OCI-LY3 (cell line): ENCODE results near the gene MAN1A1.
"Not testable (repeated sequence)": the region's sequence is repeated elsewhere in the genome, so short reads cannot be mapped to it uniquely, and the experiment has no call there.

Experiments used
- H2AFZ ChIP-seq: fragments of 200-600, 300-600 bp; shearing (Covaris generic); 2 replicates; pipeline ENCODE4 v1.6.0; 2014; ENCODE audit warnings: antibody characterized with exemption, low read depth, low read length
- H3K27ac ChIP-seq: fragments of 200-600, 300-600 bp; sonication (generic); 2 replicates; pipeline ENCODE4 v1.5.1; 2014; ENCODE audit warnings: mild to moderate bottlenecking, low read length, moderate library complexity, mixed read lengths
- H3K27me3 ChIP-seq: fragments of 200-600, 300-600 bp; sonication (generic); 2 replicates; pipeline ENCODE4 v1.6.1; 2014; ENCODE audit warnings: low read depth, low read length, mixed read lengths
- H3K36me3 ChIP-seq: fragments of 200-600, 300-600 bp; sonication (generic); replicated peaks from 2 replicates; pipeline ENCODE3; 2014; ENCODE audit warnings: low read depth, low read length, mixed read lengths
- H3K4me1 ChIP-seq: fragments of 300-600, 200-600 bp; sonication (generic); 2 replicates; pipeline ENCODE4 v1.6.1; 2014; ENCODE audit warnings: low read length, mixed read lengths
- H3K4me2 ChIP-seq: fragments of 200-600, 300-600 bp; sonication (generic); 2 replicates; pipeline ENCODE4 v1.6.1; 2014; ENCODE audit warnings: low read length, mixed read lengths
- H3K4me3 ChIP-seq: fragments of 300-600, 200-600 bp; sonication (generic); 2 replicates; pipeline ENCODE4 v1.5.1; 2014; ENCODE audit warnings: antibody characterized with exemption, mild to moderate bottlenecking, low read length, moderate library complexity
- H3K79me2 ChIP-seq: fragments of 300-600, 200-600 bp; shearing (Covaris generic); 2 replicates; pipeline ENCODE4 v1.6.1; 2014; ENCODE audit warnings: mild to moderate bottlenecking, low read length, mixed read lengths
- H3K9ac ChIP-seq: fragments of 300-600, 200-600 bp; shearing (Covaris generic); 2 replicates; pipeline ENCODE4 v1.6.0; 2014; ENCODE audit warnings: mild to moderate bottlenecking, low read length, moderate library complexity
- H3K9me3 ChIP-seq: fragments of 200-600, 300-600 bp; shearing (Covaris generic); 2 replicates; pipeline ENCODE4 v1.6.1; 2014; ENCODE audit warnings: low read length, mixed read lengths; ENCODE audit not compliant: insufficient read depth
- H4K20me1 ChIP-seq: fragments of 200-600, 300-600 bp; sonication (generic); 2 replicates; pipeline ENCODE4 v1.6.1; 2016; ENCODE audit warnings: low read length, mixed read lengths; ENCODE audit not compliant: insufficient read depth
- EZH2phosphoT487 ChIP-seq: fragments of 200-600 bp; shearing (Covaris generic); IDR thresholded peaks from 2 replicates; pipeline ENCODE4 v1.6.1; 2018; ENCODE audit warnings: antibody characterized with exemption, mixed run types, low read depth
- TF ChIP-seq, protein P1 (sequence below): fragments of 200-600, 300-600 bp; sonication (generic); IDR thresholded peaks from 2 replicates; pipeline ENCODE4 v1.5.1; 2014; ENCODE audit warnings: antibody characterized with exemption, low read length, low read depth

The MAN1A1 gene

DNA sequence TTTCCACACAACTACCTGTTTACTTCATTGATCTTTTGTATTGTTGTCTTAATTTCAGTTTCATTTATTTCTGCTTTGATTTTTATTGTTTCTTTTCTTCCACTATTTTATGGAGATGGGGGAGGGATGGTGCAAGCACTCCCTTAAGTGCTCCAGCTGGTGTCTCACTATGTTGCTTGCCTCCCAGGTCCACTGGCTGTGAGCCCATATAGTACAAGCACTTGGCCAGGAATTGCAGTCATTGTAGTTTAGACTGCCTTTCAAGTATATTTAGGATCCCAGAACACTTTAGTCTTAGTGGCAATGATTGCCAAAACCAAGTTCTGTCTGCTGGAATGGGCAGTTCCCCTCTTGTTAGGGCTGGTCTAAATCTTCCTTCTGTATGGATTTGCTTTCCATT is 34.9 kb upstream of the MAN1A1 start:
- Histone ChIP-seq H3K9me3 (no peaks in the 10 kb centered on the region), H3K27me3 (no peaks in the 10 kb centered on the region), H3K9ac (no peak overlapping the region), H3K4me3 (no peak overlapping the region), H3K4me1 (no peaks in the 10 kb centered on the region), H3K79me2 (no peaks in the 10 kb centered on the region), H3K27ac (no peak overlapping the region), H2AFZ (no peak overlapping the region), H4K20me1 (no peaks in the 10 kb centered on the region), H3K36me3 (no peaks in the 10 kb centered on the region), H3K4me2 (no peak overlapping the region)
- TF ChIP-seq EZH2phosphoT487, result no peak
- TF ChIP-seq, protein P1, sequence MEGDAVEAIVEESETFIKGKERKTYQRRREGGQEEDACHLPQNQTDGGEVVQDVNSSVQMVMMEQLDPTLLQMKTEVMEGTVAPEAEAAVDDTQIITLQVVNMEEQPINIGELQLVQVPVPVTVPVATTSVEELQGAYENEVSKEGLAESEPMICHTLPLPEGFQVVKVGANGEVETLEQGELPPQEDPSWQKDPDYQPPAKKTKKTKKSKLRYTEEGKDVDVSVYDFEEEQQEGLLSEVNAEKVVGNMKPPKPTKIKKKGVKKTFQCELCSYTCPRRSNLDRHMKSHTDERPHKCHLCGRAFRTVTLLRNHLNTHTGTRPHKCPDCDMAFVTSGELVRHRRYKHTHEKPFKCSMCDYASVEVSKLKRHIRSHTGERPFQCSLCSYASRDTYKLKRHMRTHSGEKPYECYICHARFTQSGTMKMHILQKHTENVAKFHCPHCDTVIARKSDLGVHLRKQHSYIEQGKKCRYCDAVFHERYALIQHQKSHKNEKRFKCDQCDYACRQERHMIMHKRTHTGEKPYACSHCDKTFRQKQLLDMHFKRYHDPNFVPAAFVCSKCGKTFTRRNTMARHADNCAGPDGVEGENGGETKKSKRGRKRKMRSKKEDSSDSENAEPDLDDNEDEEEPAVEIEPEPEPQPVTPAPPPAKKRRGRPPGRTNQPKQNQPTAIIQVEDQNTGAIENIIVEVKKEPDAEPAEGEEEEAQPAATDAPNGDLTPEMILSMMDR, result no peak

DNA sequence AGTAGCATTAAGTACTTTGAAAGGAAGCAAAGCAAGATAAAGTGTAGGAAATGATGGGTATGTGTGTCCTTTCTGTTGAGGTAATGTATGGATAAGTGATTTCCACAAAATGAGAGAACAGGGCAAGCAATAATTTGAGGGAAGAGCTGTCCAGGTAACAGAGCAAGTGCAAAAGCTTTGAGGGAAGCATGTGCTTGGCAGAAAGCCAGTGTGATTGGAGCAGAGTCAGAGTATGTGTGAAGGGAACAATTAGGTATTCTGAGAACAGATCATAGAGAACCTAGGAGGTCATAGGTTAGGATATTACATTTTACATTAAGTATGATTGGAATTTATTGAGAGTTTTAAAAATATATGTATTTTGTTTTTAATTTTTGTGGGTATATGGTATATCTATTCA is 30.2 kb upstream of the MAN1A1 start:
- no peak overlapping the region for H2AFZ ChIP-seq
- no peaks in the 10 kb centered on the region for H3K9me3 ChIP-seq
- no peaks in the 10 kb centered on the region for H4K20me1 ChIP-seq
- H3K4me1 ChIP-seq, result no peaks in the 10 kb centered on the region
- no peak for TF ChIP-seq EZH2phosphoT487
- TF ChIP-seq, protein P1, result no peak
- H3K4me3 ChIP-seq, result no peak overlapping the region
- no peak overlapping the region for H3K9ac ChIP-seq
- no peaks in the 10 kb centered on the region for H3K36me3 ChIP-seq
- H3K27me3 ChIP-seq, result no peaks in the 10 kb centered on the region
- no peak overlapping the region for H3K27ac ChIP-seq
- no peaks in the 10 kb centered on the region for H3K79me2 ChIP-seq
- H3K4me2 ChIP-seq, result no peak overlapping the region

DNA sequence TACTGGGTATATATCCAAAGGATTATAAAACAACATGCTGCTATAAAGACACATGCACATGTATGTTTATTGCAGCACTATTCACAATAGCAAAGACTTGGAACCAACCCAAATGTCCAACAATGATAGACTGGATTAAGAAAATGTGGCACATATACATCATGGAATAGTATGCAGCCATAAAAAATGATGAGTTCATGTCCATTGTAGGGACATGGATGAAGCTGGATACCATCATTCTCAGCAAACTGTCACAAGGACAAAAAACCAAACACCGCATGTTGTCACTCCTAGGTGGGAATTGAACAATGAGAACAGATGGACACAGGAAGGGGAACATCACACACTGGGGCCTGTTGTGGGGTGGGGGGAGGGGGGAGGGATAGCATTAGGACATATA is 27.5 kb upstream of the MAN1A1 start:
- not testable (repeated sequence) for H3K9me3 ChIP-seq, H3K27ac ChIP-seq, H3K27me3 ChIP-seq, H3K4me1 ChIP-seq, H3K4me3 ChIP-seq, H3K4me2 ChIP-seq, H2AFZ ChIP-seq, H3K9ac ChIP-seq, H3K36me3 ChIP-seq, H4K20me1 ChIP-seq, H3K79me2 ChIP-seq

DNA sequence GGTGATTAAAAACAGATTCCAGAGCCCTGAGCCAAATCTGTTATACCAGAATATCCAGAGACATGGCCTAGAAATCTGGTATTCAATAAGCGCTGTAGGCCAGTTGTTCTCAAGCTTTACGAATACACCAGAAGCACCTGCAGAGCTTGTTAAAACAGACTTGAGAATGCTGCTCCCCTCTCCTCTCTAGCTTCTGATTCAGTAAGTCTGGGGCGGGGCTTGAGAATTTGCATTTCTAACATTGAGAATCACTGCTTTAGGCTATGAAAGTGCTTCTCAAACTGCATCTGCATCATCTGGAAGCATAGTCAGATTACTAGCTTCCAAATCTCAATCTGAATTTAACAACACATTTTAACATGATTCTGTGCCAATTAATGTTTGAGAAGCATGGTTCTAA is 20.5 kb upstream of the MAN1A1 start:
- Histone ChIP-seq H3K4me3 (no peak overlapping the region), H3K27ac (no peak overlapping the region), H3K4me2 (no peak overlapping the region), H2AFZ (no peak overlapping the region), H3K79me2 (no peaks in the 10 kb centered on the region), H3K27me3 (no peaks in the 10 kb centered on the region), H4K20me1 (no peaks in the 10 kb centered on the region), H3K36me3 (no peaks in the 10 kb centered on the region), H3K4me1 (no peaks in the 10 kb centered on the region), H3K9ac (no peak overlapping the region), H3K9me3 (no peaks in the 10 kb centered on the region)
- TF ChIP-seq, protein P1, result no peak
- no peak for TF ChIP-seq EZH2phosphoT487

DNA sequence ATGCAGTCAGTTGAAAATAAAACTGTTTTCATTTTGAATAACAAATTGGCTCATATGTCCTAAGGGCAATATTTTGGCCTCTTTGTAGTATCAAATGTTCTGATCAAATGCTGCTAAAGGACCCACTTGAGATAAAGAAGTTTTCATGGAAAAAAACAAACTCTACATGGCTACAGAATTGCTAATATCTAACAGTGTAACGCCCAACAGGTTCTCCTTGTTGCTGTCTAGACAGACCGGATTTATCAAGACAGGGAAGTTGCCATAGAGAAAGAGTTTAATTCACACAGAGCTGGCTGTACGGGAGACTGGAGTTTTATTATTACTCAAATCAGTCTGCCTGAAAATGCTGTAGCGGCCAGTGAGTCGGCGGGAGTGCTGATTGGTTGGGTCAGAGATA is 19.4 kb upstream of the MAN1A1 start:
- Histone ChIP-seq H3K9ac (no peak overlapping the region), H3K9me3 (no peaks in the 10 kb centered on the region), H3K4me3 (no peak overlapping the region), H3K27me3 (no peaks in the 10 kb centered on the region), H3K36me3 (no peaks in the 10 kb centered on the region), H3K4me1 (no peaks in the 10 kb centered on the region), H3K79me2 (no peaks in the 10 kb centered on the region), H3K4me2 (no peak overlapping the region), H2AFZ (no peak overlapping the region), H4K20me1 (no peaks in the 10 kb centered on the region), H3K27ac (no peak overlapping the region)
- TF ChIP-seq, protein P1, result no peak
- no peak for TF ChIP-seq EZH2phosphoT487
